Measurements from ENCODE around the gene TATDN3. TPM values are rescaled to one million over a fixed set of nuclear protein-coding genes. Genes with fewer than 3 reads are reported as not detected.
A peak's percentile ranks its signal among the peaks of the same experiment; 100 is the strongest.

Gene TATDN3
- total RNA-seq = 14.7 and 21.7 TPM in 2 replicates

- Histone ChIP-seq H3K36me3 (ENCODE audit: control insufficient read depth, insufficient read depth, low read length) (no peaks in the 10 kb centered on the region), H3K27me3 (ENCODE audit: control insufficient read depth, insufficient read depth, low read length) (no peaks in the 10 kb centered on the region), H3K4me3 (ENCODE audit: low read depth, low read length) (peak within 1 kb of the TSS; percentile 74)
- TF ChIP-seq CTCF (IDR thresholded peaks at IDR 0.05; ENCODE audit: insufficient read depth, low read length, poor library complexity, severe bottlenecking) = no peak
- peak; percentile 61 for DNase-seq (ENCODE audit: low read depth)
These were observed at the start of gene TATDN3, which contains the start of gene NSL1 for GRCh38 chr1:212791676-212792395. Gene TATDN3, plus strand, starts transcription at chr1:212791894. Its CDS starts 28 bp downstream, at chr1:212791922. Gene NSL1, minus strand, starts transcription at chr1:212791777. Its CDS starts 14 bp downstream, at chr1:212791763.

- Histone ChIP-seq H3K4me3 (ENCODE audit: low read depth, low read length) (no peak overlapping the region), H3K27me3 (ENCODE audit: control insufficient read depth, insufficient read depth, low read length) (no peaks in the 10 kb centered on the region), H3K36me3 (ENCODE audit: control insufficient read depth, insufficient read depth, low read length) (no peaks in the 10 kb centered on the region)
- TF ChIP-seq CTCF (IDR thresholded peaks at IDR 0.05; ENCODE audit: insufficient read depth, low read length, poor library complexity, severe bottlenecking) = no peak
- DNase-seq (ENCODE audit: low read depth) = no peak
These were observed 47.7 kb upstream of the TATDN3 start for GRCh38 chr1:212743901-212744475.

GRCh38 chr1:212745303-212745702, 46.4 kb upstream of the TATDN3 start:
- Histone ChIP-seq H3K4me3 (ENCODE audit: low read depth, low read length) (no peak overlapping the region), H3K36me3 (ENCODE audit: control insufficient read depth, insufficient read depth, low read length) (no peaks in the 10 kb centered on the region), H3K27me3 (ENCODE audit: control insufficient read depth, insufficient read depth, low read length) (no peaks in the 10 kb centered on the region)
- no peak for TF ChIP-seq CTCF (IDR thresholded peaks at IDR 0.05; ENCODE audit: insufficient read depth, low read length, poor library complexity, severe bottlenecking)
- no peak for DNase-seq (ENCODE audit: low read depth)

- Histone ChIP-seq H3K36me3 (ENCODE audit: control insufficient read depth, insufficient read depth, low read length) (no peaks in the 10 kb centered on the region), H3K27me3 (ENCODE audit: control insufficient read depth, insufficient read depth, low read length) (no peaks in the 10 kb centered on the region), H3K4me3 (ENCODE audit: low read depth, low read length) (no peak overlapping the region)
- TF ChIP-seq CTCF (IDR thresholded peaks at IDR 0.05; ENCODE audit: insufficient read depth, low read length, poor library complexity, severe bottlenecking) = no peak
- no peak for DNase-seq (ENCODE audit: low read depth)
These were observed 45.1 kb upstream of the TATDN3 start for GRCh38 chr1:212746546-212746945.

- peak; percentile 31 for DNase-seq (ENCODE audit: low read depth)
- no peaks in the 10 kb centered on the region for H3K36me3 ChIP-seq (ENCODE audit: control insufficient read depth, insufficient read depth, low read length)
- peak; percentile 81 for TF ChIP-seq CTCF (IDR thresholded peaks at IDR 0.05; ENCODE audit: insufficient read depth, low read length, poor library complexity, severe bottlenecking)
These were observed 41.7 kb upstream of the TATDN3 start for GRCh38 chr1:212749821-212750535.

More at GRCh38 chr1:212749821-212750535, 41.7 kb upstream of the TATDN3 start:
- Histone ChIP-seq H3K4me3 (ENCODE audit: low read depth, low read length) (no peak overlapping the region), H3K27me3 (ENCODE audit: control insufficient read depth, insufficient read depth, low read length) (no peaks in the 10 kb centered on the region)
